ENCODE data around the gene DOCK3.

- no peak for TF ChIP-seq CTCF (IDR thresholded peaks at IDR 0.05)
- no peak for TF ChIP-seq POLR2A (IDR thresholded peaks at IDR 0.05)
Observed at GRCh38 chr3:51355891-51356578, 681.3 kb downstream of the DOCK3 start.
